HG02571 (cell line): ENCODE results near the gene KCNJ15.
A peak's percentile ranks its signal among the peaks of the same experiment; 100 is the strongest.
"Not testable (repeated sequence)": the region's sequence is repeated elsewhere in the genome, so short reads cannot be mapped to it uniquely, and the experiment has no call there.

Experiments used
- ATAC-seq: cut with Tn5 transposase; IDR thresholded peaks from one replicate; pipeline ENCODE4 v1.9.1; 2021; ENCODE audit warnings: mild to moderate bottlenecking, moderate library complexity; ENCODE audit not compliant: unreplicated experiment

Gene KCNJ15

DNA sequence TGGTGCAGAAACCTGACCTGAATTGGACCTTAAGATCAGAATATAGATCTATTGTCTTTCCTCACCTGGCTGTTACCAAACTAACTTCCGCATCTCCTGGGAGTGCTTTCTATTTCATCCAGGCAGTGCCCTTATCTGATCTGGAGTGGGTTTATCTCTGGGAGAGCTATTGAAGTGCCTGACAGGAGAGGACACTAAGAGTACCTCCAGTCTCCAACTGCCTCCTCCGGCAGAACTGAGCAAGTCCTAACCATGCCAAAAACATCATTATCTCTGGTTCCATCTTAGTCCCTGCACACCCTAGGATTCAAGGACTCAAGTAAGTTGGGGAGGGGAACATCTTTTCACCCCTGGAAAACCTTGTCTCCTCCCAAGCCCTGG is 12.4 kb upstream of the KCNJ15 start:
- ATAC-seq = no peak

DNA sequence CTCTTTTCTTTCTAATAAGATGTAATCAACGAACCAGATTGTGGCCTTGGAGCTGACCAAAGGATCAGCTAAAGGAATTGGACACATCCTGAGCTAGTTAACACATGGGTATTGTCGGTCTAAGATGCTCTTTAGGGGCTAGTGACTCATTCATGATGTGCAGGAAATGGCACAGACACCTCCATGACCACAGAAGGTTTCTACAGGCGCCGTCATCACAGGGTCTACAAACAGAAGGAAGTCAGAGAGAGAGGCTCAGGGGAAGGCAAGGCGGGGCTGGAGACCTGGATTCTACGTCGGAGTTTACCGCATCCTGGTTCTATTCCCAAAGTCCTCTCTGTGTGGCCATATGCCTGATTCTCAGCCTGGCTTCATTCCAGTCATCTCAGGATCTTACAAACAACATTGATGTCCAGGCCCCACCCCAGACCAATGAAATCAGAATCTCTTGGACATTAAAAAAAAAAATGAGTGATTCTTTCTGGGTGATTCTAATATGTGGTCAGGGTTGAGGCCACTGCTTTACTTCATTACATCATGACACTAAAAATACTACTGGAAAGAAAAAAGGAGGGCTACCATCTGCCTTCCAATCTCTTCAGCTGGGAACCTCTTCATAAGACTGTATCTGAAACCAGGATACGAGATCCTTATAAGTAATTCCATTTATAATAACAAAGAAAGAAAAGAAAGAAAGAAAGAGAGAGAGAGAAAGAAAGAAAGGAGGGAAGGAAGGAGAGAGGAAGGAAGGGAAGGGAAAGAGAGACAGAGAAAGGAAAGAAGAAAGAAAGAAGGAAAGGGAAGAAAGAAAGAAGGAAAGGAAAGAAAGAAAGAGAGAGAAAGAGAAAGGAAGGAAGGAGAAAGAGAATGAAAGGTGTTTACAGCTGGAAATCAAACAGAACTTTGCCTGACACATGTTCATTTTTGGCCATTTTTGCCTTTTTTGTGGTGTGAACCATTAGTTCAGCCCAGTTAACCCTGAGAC is 11.6 kb upstream of the KCNJ15 start:
- ATAC-seq = peak; percentile 64

DNA sequence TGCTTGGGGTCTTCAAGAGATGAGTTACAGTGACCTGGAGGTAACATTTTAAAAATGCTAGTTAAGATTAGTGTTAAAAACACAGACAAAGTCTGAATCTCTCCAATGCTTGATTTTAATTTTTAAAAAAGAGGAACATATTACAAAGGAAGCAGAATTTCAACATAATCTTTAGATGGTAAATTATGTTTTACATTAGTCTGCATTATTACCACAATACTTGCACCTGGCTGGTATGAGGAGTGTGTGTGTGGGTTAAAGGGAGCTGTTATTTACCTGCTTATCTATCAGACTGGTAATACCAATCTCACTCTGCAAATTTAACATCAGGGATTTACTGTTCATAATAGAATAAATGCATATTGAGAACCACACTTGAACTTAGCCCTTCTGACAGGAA is 10.3 kb upstream of the KCNJ15 start:
- no peak for ATAC-seq

DNA sequence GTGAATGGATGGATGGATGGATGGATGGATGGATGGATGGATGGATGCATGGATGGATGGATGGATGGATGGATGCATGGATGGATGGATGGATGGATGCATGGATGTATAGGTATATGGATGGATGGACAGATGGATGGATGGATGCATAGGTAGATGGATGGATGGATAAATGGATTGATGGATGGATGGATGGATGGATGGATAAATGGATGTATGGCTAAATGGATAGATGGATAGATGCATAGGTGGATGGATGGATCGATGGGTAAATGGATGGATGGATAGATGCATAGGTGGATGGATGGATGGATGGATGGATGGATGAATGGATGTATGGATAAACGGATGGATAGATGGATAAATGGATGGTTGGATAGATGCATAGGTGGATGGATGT is 9.7 kb upstream of the KCNJ15 start:
- not testable (repeated sequence) for ATAC-seq

DNA sequence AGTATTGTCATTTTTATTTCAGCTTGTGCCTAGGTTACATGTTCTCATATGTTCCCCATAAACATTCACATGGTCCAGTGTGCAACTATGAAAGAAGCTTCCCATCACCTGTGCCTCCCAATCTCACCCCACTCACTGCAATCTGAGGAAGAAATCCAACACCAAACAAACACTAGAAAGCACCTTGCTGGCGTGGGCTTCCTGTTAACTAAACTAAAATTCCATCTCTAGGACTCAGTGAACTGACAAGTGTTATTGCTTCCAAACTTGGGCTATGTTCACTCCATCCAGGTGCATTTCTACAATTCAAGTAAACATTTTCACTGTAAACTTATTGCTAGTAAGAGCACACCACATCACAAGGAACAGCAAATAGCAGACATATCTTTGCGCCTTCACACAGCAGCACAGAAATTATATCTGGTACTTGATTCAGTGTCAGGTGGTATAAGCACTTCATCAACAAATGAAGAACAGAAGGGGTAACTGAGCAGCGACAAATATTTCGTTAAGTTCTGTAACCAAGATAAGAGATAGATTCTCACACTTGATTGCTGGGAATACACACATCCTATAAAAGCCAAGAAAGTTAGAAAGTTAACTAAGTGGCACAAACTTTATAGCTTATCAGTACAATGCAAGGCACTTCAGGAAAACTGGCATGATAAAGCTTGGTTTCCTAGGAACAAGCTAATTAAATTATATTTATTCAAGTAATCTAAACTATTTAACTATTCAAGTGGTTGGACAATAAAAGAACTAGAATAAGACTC is 8.9 kb upstream of the KCNJ15 start:
- no peak for ATAC-seq

DNA sequence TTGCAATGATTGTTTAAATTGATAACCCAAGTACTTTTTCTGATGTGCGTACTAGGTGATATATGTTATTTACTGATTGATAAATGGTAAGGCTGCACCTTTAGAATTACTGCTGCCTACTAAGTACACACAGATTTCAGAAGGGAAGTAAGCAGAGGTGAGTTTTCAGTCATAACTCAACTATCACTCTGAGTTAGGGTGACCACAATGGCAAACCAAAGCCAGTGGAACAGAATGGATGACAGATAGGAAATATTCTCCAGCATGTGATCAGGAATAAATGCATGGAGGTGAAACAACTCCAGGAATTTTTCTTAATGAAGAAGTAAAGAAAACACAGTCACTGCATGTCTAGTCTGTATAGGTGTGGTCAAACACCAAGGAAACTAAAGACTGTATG is 7.5 kb upstream of the KCNJ15 start:
- no peak for ATAC-seq

DNA sequence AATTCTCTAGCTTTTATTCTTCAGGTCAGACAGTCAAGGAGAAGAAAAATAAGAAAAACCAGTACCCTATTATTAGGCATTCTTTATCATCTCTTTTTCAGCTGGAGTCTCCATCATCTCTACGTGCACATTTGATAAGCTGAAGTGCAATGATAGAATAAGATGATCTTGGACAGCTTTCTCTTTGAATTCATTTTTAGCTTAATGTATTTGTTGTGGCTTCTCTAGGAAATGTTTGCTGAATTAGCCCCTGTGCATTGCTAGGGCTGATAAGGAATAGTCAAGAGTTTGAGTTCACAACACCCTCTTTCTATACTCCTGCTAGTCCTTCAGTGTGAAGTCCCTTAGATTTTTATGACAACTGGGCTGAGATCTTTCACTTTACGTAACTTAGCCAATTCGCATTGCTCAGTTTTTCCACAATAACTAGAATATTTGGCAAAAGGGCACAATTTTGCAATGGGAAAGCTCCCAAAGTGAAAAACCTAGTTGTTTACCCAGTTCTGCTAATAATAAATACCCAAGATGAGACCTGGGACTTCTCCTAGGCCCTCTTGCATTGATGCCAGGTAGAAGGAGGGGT is 7.0 kb upstream of the KCNJ15 start:
- no peak for ATAC-seq

DNA sequence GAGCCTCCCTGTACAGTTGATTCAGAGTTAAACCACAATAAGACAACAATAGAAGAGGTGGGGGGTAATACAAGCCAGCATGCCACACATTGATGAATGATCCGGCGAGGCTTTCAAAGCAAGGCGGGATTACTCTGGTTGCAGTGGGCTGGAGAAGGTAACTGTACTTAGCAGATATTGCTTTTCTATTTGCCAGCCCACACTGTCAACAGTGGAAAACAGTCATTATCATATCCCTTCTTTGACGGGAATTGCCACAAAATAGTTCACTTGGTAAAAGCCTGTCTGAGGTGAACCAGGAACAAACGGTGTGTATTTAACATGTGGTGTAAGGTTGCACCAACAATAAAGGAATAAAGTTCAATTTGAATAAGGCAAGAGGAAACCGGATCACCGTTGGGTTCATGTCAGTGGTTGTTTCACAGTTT is 5.8 kb upstream of the KCNJ15 start:
- ATAC-seq = no peak

DNA sequence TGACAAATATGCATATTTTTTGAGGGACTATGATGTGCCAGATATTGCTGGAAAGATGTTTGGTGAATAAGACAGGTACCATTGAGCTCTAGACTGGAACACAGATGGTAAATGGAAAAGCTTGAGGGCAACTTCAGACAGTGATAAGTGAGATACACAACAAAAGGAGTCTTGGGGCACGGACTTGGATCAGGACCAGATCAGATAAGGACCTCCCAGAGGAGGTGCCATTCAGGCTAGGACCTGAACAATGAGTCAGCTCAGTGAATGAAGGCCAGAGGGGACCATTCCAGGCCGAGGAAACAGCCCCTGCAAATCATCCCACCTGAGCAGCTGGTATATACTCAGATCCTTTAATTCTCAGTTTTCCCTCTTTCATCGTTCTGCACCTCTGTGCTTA is 1.8 kb upstream of the KCNJ15 start:
- ATAC-seq = no peak

DNA sequence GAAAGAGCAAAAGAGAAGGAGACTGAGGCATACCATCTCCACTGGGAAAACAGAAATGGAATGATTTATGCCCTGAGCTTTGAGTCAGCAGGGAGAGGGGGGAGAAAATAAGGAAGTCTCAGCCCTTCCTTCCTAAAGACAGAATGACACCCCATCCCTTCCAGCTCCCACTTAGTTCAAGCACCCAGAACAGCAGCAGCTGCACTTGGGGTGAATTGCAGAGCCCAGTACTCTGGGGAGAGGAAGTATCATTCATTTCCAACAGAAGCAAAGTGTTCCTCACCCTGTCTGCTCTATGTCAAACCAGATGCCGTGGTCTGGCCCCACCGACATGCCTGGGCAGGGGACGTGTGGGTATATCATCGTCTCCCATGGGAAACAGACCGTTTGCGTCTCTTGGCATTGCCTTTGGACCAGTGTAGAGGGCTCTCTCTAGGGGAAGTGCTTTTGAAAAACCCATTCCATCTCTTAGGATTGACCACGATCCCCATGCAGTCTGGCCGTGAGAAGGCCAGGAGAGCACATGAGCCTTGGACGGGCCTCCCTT is 1.1 kb upstream of the KCNJ15 start:
- ATAC-seq = no peak

DNA sequence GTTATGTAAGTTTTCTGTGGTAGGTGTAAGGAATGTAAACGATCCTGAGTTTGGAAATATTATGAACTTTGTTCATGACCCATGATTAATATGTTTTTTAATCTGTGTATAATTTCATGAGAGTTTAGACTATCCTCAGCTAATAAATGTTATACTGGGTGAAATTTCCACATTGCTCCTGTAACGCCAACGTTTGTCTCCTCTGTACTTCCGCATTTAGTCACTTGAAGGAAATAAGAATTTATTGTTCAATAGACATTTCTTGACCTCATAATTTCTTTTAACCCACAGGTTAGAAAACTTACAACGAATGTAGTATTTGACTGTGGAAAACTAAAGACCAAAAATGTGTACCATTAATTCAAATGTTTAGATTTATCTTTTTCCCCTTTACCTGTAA is 876 bp downstream of the KCNJ15 start:
- ATAC-seq = no peak

DNA sequence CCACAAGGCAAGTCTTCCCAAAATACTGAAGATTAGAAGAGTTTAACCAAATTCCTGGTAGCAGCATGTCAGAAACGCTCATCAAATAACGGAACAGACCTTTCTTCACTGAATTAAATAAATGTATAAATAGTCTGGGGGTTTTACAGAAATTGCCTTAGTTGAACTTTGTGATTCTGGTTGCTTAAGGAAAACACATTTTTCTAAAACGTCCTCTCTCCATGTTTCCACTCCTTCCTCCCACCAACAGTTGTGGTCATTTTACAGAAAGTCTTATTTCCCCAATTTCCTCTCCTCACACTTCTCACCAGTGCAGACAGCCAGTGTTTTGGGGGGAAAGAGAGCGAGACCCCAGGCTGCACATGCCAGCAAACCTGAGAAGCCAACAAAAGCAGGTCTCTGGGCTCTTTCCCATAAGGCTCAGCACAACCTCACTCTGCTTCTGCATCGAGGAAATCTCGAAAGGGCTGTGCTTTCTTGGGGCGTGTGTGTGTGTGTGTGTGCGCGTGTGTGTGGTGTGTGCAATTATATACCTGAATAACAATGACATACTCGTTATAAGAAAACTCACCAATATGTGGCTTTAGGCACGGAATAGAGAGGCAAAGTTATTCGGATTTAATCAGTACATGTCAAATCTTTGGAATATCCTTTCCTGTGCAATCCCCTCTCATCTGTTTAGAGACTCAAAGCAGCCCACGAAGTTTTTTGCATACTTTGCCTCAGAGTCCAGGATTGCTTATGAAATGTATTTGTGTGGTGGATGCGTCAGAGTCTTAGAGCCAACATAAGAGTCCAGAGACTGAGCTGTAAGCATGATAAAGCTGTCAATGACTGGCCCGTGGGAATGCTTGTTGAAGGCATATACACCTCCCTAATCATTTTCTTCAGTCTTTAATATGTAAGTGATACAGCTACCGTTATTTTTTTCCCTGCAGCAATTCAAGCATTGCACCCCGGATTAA is 2.0 kb downstream of the KCNJ15 start:
- no peak for ATAC-seq

DNA sequence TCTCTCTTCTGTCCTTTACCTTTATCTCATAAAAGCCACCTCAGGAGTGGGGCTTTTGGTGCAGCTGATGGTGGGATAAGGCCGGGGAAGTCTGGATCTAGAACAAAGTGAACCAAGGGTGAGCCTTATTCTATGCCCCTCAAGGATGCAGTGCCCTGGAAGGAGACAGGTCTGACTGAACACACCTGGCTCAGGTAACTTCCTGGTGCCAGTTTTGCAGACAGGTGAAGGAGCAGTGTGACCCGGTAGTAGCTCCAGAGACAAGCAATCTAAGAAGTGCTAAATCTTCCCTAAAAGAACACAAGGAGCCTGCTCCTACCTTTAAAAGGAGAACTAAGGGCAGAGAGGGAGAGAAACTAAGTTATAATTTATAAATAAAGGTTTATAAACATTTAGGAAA is 2.9 kb downstream of the KCNJ15 start:
- no peak for ATAC-seq

DNA sequence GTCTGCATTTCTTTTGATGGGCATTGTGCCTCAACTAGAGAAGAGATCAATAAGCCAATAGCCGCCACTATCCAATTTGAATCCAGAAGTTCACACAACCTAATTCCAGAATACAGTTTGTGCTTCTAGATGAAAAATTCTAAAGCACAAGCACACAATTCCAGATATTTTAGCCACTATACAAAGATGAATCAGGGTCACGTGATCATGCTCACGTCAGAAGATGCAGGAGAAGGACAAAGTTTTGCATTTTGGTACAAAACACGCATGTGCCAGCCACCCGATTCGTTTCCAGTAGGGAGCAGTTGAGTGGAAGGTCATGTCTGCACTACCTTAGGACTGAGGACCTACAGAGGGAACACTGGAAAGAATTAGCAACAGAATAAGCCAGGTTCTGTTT is 3.6 kb downstream of the KCNJ15 start:
- no peak for ATAC-seq

DNA sequence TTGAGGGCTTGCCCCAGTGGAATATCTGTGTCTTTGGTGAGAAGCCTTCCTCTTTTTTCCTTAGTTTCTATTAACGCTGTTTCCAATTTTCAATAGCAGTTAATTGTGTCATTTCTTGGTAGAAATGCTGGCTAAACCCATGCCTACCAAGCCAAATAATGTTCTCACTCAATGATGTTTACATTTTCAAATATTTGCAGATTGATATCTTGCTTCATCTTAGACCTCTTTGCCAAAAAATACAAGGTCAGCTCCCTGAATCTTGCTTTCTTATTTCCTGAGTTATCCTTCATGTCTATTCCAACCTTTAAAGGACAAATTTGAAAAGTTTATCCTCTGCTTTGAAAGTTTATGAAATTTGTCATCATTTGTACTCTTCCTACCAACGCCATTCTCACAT is 5.1 kb downstream of the KCNJ15 start:
- no peak for ATAC-seq

DNA sequence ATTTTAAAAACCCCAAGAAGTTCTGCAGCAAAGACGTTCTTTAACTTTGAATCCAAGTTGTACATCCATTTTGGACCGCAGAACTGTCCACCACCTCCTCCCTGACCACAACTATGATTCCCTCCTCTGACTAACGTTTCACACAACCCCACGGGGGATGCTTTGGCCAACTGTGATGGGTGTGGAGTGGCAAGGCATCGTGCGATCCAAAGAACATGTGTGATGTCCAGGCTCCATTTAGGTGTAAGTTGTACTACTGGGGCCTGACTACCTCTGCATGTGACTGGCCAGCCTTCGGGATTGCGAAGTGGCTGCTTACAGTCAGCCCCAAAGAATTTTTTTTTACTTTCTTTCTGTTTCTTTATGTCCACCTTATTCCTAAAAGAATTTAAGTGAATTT is 6.7 kb downstream of the KCNJ15 start:
- ATAC-seq = no peak

DNA sequence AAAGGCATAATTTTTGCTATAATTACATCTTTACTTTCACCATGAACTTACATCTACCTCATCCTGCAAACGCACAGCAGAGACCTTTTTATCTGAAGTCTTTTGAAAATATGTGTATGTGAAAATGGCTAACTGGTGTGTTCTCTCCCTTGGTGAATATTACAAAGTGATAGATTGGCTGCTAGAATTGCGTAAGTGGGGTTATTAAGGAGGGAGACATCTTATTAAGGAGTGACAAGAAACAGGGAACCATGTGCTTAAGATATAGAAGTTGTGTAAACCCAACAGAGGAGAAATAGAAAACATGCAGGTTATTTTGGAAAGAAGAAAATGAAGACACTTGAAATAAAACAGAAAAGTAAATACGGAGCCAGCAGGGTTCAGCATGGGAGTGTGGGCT is 7.8 kb downstream of the KCNJ15 start:
- ATAC-seq = no peak

DNA sequence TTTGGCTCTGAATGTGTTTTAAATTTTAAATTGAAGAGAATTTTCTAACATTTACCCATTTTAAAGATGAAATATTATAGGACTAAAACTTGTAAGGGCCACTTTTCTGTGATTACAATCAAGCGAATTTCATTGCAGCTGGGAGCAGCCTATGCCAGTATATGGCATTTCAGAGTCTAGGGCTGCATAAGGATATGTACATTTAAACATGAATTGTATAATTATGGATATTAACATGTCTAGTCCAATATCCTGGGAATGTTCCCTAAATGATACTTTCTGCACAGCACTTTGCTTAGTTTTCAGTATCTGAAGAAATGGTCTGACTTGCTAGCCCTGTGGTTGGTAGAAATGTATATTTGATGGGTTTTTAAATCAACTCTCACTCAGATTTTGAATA is 8.4 kb downstream of the KCNJ15 start:
- ATAC-seq = no peak

DNA sequence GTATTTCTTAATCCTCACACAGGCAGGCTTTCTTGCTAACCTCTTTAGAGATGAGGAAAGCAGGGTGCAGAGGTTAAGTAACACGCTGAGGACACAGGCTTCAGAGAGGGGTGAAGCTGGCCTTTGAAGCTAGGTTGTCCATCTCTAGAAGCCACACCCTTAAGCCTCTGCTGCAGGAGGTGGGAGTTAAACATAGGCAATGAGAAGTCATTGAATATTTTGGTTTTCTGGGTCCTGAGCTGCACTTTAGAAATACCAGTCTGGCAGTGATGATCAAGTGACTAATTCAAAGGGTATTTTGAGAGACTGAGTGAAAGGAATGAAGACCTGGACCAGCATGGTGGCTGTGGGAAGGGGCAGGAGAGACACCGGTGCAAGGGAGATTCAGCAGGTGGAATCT is 9.9 kb downstream of the KCNJ15 start:
- ATAC-seq = no peak

DNA sequence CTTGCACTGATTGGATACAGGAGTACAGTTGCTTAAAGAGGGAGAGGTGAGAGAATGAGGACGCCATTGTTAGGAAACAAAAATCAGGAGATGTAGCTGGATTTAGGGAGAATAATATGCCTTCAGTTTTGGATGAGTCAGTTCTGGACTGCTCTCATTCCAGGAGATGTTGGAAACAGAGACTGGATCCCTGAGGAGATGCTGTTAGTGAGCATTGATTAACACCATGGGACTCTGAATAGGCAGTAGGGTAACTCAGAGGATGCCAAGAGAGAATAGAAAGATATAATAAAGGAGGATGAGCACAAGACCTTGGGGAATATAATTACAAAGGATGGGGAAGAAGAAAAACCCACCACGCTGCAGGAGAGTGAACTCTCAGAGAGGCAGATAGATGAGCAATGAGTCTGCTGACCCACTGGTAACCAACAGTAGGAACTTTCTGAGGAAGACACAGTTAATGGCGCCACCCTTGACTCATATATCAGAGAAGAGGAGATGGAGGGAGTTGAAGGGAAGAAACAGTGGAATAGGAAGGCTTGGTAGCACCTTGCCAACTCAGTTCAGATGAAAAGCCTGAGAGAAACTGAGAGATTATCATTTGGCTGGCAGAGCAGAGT is 10.5 kb downstream of the KCNJ15 start:
- no peak for ATAC-seq
